NK-92 treated with Interleukin-12 subunit alpha and Interleukin-12 subunit beta, amount 100 ng/mL, for 24 hours (cell line): Measurements from ENCODE around the gene RLN3.
A peak's percentile ranks its signal among the peaks of the same experiment; 100 is the strongest.

Experiments used
- DNase-seq: peaks from one replicate; lab custom pipeline; 2025; lab: John Stamatoyannopoulos, UW

RLN3 gene

DNA sequence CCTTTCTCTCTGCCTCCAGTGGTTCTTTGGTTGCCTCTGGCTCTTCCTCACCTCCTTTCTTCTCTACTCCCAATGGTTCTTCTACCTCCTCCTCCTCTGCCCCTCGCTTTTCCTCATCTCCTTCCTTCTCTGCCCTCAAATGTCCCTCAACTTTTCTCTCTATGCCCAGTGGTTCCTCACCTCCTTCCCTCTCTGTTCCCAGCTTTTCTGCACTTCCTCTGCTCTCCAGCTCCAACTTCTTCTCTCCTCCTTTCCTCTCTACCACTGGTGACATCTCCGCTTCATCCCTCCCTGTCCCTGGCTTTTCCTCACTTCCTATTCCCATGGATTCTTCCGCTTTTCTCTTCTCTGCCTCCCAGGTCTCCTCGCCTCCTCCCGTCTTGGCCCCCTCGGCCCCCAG lies 26.2 kb downstream of the RLN3 start:
- DNase-seq: no peak

GRCh38 chr19:14054721-14055120 lies 26.8 kb downstream of the RLN3 start:
- no peak for DNase-seq

DNA sequence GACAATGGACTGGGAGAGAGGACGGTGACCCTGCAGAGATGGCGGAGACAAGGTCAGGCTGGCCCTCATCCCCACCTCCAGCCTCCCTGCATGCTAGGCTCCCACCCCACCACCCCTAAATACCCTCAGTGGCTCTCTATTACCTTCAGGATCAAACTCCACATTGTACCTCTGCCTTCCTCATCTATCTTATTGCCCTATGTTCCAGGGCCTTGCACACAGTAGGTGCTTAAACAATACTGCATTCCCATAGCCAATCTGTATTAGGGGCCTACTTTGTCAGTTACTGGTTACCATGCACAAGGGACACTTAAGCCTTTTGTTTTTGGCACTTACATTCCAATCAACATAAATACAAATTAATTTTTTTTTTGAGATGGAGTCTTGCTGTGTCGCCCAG lies 27.4 kb downstream of the RLN3 start:
- no peak for DNase-seq

GRCh38 chr19:14056069-14056666 lies 28.2 kb downstream of the RLN3 start:
- DNase-seq: no peak

- no peak for DNase-seq
These were observed 28.9 kb downstream of the RLN3 start for GRCh38 chr19:14056741-14057356.

- no peak for DNase-seq
These were observed 30.5 kb downstream of the RLN3 start for GRCh38 chr19:14058182-14059092.

GRCh38 chr19:14059093-14059480 lies 31.1 kb downstream of the RLN3 start:
- no peak for DNase-seq

DNA sequence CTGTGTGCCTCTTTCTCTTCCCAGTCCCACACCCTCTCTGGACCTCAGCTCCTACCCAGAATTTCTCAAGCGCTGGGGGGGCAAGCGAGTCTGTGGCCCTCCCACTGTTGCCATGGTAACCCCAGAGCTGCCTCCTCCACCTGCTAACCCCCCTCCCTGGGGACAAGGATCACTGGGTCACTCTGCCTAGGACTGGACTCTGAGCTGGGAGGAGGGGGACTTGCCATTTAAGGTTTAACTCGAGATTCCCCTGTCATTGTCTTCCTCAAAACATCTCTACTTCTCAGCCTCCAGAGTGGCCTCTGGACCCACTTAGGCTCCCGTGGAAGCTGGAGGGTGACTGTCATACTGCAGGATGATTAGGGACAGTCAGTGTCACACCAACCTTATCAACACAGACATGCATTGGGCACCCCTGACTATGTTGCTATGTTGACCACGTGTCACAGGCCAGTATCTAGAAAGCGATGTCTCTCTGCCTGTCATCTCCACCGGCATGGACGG lies 31.8 kb downstream of the RLN3 start:
- DNase-seq: no peak

DNA sequence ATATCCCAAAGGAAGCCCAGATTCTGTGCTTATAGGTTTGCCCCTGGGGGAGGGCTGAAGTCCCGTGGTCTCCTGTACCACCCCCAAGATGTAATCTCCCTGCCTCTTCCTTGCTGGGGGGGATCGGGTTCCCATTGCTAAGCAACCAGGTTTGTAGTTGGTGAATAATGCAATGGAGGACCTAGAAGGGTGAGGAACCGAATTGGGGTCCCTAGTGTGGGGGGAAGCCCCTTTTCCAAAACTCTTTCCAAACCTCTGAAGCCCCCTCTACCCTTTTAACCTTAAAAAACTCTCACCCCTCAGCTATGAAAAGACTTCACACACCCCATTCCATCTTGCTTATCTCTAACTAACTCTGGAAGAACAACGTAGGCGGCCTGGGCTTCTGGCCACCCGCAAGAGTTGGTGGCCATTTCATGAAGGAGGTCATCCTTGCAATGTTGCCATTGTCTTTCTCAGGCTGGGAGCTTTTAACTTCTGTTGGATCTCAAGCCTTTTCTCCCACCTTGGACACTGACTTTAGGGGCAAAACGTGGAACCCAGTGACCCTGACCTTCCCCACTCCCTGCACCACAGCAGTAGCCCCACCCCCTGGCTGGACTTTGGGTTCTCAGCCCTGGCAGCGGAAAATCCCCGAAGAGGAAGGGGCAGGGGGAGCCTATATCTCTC lies 33.3 kb downstream of the RLN3 start:
- DNase-seq: no peak

DNA sequence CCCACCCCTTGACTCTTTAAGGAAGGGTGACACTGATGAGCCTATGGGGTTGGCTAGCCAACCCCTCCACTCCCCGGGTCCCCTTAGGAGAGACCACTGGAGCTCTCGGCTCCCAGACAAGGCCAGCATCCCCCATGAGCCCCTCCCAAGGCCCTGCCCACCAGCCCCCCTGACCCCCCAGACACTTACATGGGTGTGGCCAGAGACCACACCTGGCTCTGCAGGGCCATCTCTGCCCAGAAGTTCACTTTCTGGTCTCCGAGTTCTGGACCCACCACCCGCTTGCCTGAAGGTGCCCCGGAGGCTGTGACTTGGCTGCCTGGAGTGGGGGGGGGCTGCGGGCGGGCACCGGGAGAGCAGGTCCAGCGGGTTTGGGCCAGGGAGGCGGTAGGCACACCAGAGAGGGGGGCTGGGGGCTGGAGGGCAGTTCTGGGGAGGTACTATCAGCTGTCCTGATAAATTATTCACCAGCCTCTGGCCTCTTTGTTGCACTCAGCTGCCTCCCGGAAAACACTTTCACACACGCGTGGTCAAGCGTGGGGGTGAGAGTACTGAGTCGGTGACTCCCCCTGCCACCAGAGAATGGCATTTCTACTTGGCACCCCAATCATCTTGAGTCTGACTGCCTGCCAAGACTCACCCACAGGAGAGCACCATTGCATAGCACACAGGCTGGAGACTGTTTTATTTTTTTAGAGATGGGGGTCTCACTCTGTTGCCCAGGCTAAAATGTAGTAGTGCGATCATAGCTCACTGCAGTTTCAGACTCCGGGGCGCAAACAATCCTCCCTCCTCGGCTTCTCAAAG lies 34.0 kb downstream of the RLN3 start, which contains the start of gene PALM3:
Gene PALM3, minus strand, starts transcription at position 326 of the 807 bp plus-strand sequence. Its CDS starts 96 bp downstream, at position 230.
- no peak for DNase-seq

DNA sequence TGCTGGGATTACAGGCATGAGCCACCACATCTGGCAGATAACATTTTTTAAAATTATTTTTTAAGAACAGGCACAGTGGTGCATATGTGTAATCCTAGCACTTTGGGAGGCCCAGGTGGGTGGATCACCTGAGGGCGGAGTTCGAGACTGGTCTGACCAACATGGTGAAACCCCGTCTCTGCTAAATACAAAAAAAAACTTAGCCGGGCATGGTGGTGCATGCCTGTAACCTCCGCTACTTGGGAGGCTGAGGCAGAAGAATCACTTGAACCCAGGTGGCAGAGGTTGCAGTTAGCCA lies 34.6 kb downstream of the RLN3 start:
- no peak for DNase-seq

GRCh38 chr19:14063105-14063504 lies 35.2 kb downstream of the RLN3 start:
- DNase-seq: no peak

DNA sequence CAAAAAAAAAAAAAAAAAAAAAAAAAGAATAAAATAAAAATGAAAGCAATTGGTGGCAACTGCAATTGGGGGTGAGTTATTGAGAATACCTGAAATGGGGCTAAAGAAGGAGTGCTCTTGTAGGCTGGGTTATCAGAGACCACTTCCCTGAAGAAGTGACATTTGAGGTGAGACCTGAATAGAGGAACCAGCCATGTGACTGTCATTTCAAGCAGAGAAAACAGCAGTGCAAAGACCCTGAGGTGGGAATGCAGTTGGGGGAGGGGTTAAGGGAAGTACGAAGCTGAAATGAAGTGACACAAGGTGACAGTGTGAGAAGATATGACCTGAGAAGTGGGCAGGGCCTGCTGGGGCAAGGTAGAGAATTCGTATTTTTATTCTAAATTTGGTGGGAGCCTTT lies 38.2 kb downstream of the RLN3 start:
- DNase-seq: no peak

DNA sequence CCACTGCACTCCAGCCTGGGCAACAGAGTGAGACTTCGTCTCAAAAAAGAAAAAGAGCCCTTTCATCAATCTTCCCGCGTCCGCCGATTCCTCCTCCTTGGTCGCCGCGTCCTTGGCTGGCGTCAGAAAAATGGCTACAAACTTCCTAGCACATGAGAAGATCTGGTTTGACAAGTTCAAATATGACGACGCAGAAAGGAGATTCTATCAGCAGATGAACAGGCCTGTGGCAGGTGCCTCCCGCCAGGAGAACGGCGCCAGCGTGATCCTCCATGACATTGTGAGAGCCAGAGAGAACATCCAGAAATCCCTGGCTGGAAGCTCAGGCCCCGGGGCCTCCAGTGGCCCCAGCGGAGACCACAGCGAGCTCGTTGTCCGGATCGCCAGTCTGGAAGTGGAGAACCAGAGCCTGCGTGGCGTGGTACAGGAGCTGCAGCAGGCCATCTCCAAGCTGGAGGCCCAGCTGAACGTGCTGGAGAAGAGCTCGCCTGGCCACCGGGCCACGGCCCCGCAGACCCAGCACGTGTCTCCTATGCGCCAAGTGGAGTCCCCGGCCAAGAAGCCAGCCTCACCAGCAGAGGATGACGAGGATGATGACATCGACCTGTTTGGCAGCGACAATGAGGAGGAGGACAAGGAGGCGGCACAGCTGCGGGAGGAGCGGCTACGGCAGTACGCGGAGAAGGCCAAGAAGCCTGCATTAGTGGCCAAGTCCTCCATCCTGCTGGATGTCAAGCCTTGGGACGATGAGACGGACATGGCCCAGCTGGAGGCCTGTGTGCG lies 42.5 kb downstream of the RLN3 start:
- no peak for DNase-seq

DNA sequence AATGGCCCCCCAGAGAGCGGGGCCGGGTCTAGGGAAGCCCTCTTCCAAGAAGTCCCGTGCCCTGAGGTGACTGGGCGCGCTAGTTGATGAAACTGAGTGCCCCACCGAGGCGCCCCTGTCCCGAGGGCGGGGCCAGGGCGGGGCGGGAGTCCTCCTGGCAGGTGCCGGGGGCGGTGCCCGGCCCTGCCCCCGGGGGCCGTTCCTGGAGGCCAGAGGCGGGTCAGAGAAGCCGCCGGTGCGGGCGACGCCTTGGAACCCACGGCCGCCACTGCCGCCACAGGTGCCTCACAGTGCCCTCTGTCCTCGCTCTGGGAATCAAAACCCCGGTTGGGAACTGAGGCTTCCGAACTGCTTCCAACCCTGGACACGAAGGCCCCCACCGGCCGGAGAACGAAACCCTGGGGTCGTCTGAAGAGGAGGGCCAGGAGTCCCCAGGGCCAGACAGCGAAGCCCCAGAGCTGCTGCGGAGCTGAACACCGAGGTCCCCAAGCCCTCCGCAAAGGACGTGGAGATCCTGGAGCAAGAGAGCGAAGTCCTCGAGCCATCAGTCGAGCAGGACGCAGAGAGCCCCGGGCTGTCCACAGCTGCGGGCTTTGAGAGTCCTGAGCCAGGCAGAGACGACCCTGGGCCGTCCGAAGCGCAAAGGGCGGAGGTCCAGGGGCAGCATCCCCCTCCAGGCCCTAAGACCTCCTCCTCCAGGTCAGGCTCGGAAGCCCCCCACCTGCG lies 44.8 kb downstream of the RLN3 start, which contains the start of gene MISP3:
Gene MISP3, plus strand, starts transcription at position 252 of the 726 bp plus-strand sequence. CDS start 524 bp downstream, outside the sequence.
- DNase-seq: no peak

GRCh38 chr19:14073261-14073924 lies 45.4 kb downstream of the RLN3 start:
- peak; percentile 67 for DNase-seq

GRCh38 chr19:14073925-14074838 lies 46.2 kb downstream of the RLN3 start:
- no peak for DNase-seq

- DNase-seq: no peak
These were observed 50.5 kb downstream of the RLN3 start for GRCh38 chr19:14078411-14078810.
